Kidney (tissue), 14 donors: ENCODE results near the gene ZGPAT. TPM values are rescaled to one million over a fixed set of nuclear protein-coding genes. Genes with fewer than 3 reads are reported as not detected.

Source experiments
- DNase-seq, 5 donors: peaks; one replicate each; pipeline ENCODE4 v3.0.0-alpha.2; 2013 to 2020
- FAIRE-seq: peaks from 2 replicates; lab custom pipeline; 2012; peaks lifted over from hg19 to GRCh38; lab: Jason Lieb, UNC
- H3K27ac ChIP-seq, 2 donors: one replicate each; pipeline ENCODE4 v1.7.0; 2013; ENCODE audit warnings: low read depth in 2 of 2, low read length in 2 of 2, inconsistent platforms in 1 of 2
- H3K27me3 ChIP-seq: one replicate; pipeline ENCODE4 v1.7.1; 2013; ENCODE audit warnings: low read length, inconsistent platforms; ENCODE audit not compliant: control insufficient read depth, insufficient read depth
- H3K36me3 ChIP-seq, 3 donors: one replicate each; pipeline versions ENCODE4 v1.7.0 to v1.7.1; 2013; ENCODE audit warnings: low read length in 3 of 3, control low read depth in 1 of 3, inconsistent platforms in 1 of 3; ENCODE audit not compliant: insufficient read depth in 3 of 3, control insufficient read depth in 2 of 3
- H3K4me1 ChIP-seq, 3 donors: one replicate each; pipeline versions ENCODE4 v1.7.0 to v1.7.1; 2013; ENCODE audit warnings: low read length in 3 of 3, inconsistent platforms in 1 of 3, low read depth in 1 of 3; ENCODE audit not compliant: control insufficient read depth in 2 of 3, insufficient read depth in 2 of 3
- H3K4me3 ChIP-seq, 3 donors: one replicate each; pipeline versions ENCODE4 v1.7.0 to v1.8.1; 2013; ENCODE audit warnings: low read length in 3 of 3, control low read depth in 1 of 3, inconsistent platforms in 1 of 3
- H3K9ac ChIP-seq, 3 donors: one replicate each; pipeline versions ENCODE4 v1.7.0 to v1.7.1; 2013; ENCODE audit warnings: low read length in 3 of 3, control low read depth in 1 of 3, inconsistent platforms in 1 of 3
- H3K9me3 ChIP-seq, 3 donors: one replicate each; pipeline versions ENCODE4 v1.7.0 to v1.7.1; 2013; ENCODE audit warnings: low read length in 3 of 3, control low read depth in 1 of 3, inconsistent platforms in 1 of 3; ENCODE audit not compliant: control insufficient read depth in 2 of 3, insufficient read depth in 1 of 3
- CTCF ChIP-seq: IDR thresholded peaks from 3 replicates; pipeline ENCODE4 v1.5.1; 2012; ENCODE audit warnings: mild to moderate bottlenecking, moderate library complexity, borderline replicate concordance; ENCODE audit not compliant: insufficient read depth; ENCODE audit errors: extremely low read depth
- intact Hi-C: fragments of 100-400 bp; cut with DNase I; formaldehyde crosslinking; loops from one replicate; pipeline ENCODE4 v1.11.1; 2022
- polyA plus RNA-seq: library from polyadenylated mRNA; stranded (reverse); fragments of 350-450 nt; fragmentation: Illumina TruSeq; extraction: RNeasy Lipid Tissue Mini Kit (QIAGEN cat#74804); gene quantifications from one replicate; pipeline ENCODE4 v1.2.3, GENCODE V29; 2014; ENCODE audit warnings: low read depth, low replicate concordance; ENCODE audit not compliant: insufficient read depth
- total RNA-seq: library from RNA; stranded (reverse); fragmentation: NEBNext Ultra II Directional; extraction: Animal tissue kit (Norgen Biotek cat#: 25700); gene quantifications from one replicate; pipeline ENCODE4 v1.2.1, GENCODE V29; 2021
- donor health status: control.
- donor health status: control.
- donor health status: control.
- donor health status: control.
- donor health status: control.
- donor health status: DM: yes; HTN: yes; CAD: no.
- donor health status: Normal renal cell carcinoma (clear cell type).

ZGPAT gene
- total and polyA plus RNA-seq, 2 donors from 2014 or later = 30.5 to 39.6 TPM

- Histone ChIP-seq H3K9me3 (no peaks in the 10 kb centered on the region), H3K9ac (no peak overlapping the region), H3K36me3 (no peaks in the 10 kb centered on the region), H3K27me3 (no peaks in the 10 kb centered on the region), H3K4me1 (peaks cover 0 to 3% (median 3%) of the 10 kb centered on the region in 3 donors), H3K4me3 (no peak overlapping the region), H3K27ac (no peak overlapping the region)
- intact Hi-C loops = no loop called here
- FAIRE-seq (no peak), DNase-seq (peak in 1 of 5 donors; percentile 75)
- TF ChIP-seq CTCF = no peak
These were observed 43.1 kb downstream of the ZGPAT start for GRCh38 chr20:63750807-63751470.

- DNase-seq (peak in 2 of 5 donors; percentile 51 to 70), FAIRE-seq (no peak)
- Histone ChIP-seq H3K27me3 (no peaks in the 10 kb centered on the region), H3K4me1 (peaks cover 0 to 3% (median 3%) of the 10 kb centered on the region in 3 donors), H3K27ac (no peak overlapping the region), H3K36me3 (no peaks in the 10 kb centered on the region), H3K9ac (no peak overlapping the region), H3K9me3 (no peaks in the 10 kb centered on the region), H3K4me3 (no peak overlapping the region)
- intact Hi-C loops = no loop called here
- TF ChIP-seq CTCF = no peak
These were observed 43.8 kb downstream of the ZGPAT start for GRCh38 chr20:63751471-63752271.

GRCh38 chr20:63752411-63753101 lies 44.7 kb downstream of the ZGPAT start:
- no peak for TF ChIP-seq CTCF
- Histone ChIP-seq H3K9ac (no peak overlapping the region), H3K9me3 (no peaks in the 10 kb centered on the region), H3K4me1 (peaks cover 0 to 3% (median 3%) of the 10 kb centered on the region in 3 donors), H3K36me3 (no peaks in the 10 kb centered on the region), H3K27me3 (no peaks in the 10 kb centered on the region), H3K4me3 (no peak overlapping the region), H3K27ac (no peak overlapping the region)
- DNase-seq = no peak
- FAIRE-seq = no peak
- intact Hi-C loops = no loop called here
